ENCODE data around the gene PLGLB2. TPM values are rescaled to one million over a fixed set of nuclear protein-coding genes. Genes with fewer than 3 reads are reported as not detected.

Gene PLGLB2
- total RNA-seq (2022; extraction: Qiagen RNA extraction; ENCODE audit: low read depth), result 0.16 to 0.39 TPM (median 0.22 TPM) in 4 of 5 replicates, not detected in the other

GRCh38 chr2:87747791-87748190 lies at the start of gene PLGLB2:
TSS of gene PLGLB2 (plus strand) at chr2:87748087. CDS start at chr2:87748154, 67 bp downstream.

Other genes starting within 250 kb of the PLGLB2 start
- 0.34 to 0.66 TPM (median 0.45 TPM) in 3 of 5 replicates, not detected in the others for gene RGPD2, start 77.7 kb downstream of the PLGLB2 start, total RNA-seq (2022; extraction: Qiagen RNA extraction; ENCODE audit: low read depth)

Data from A549 treated with RU486 at 1 μM for 4 hours (cell line).